Neural cell (in vitro differentiated cells): ENCODE results near the gene RTL1. TPM values are rescaled to one million over a fixed set of nuclear protein-coding genes. Genes with fewer than 3 reads are reported as not detected.

Experiments used
- H2AFZ ChIP-seq: fragments of 200-600, 300-800 bp; sonication (generic), shearing (Covaris generic); 2 replicates; pipeline ENCODE4 v1.6.0; 2014; ENCODE audit warnings: low read depth, mild to moderate bottlenecking, antibody characterized with exemption, low read length, moderate library complexity
- H3F3A ChIP-seq: fragments of 200-600 bp; shearing (Covaris generic); 2 replicates; pipeline ENCODE4 v1.6.1; 2016; ENCODE audit warnings: mild to moderate bottlenecking, moderate library complexity, mixed read lengths, antibody characterized with exemption, low read length; ENCODE audit not compliant: insufficient read depth, poor library complexity, severe bottlenecking
- H3K27ac ChIP-seq: fragments of 200-600, 300-800 bp; sonication (generic), shearing (Covaris generic); 2 replicates; pipeline ENCODE4 v1.5.1; 2014; ENCODE audit warnings: mild to moderate bottlenecking, low read length, moderate library complexity
- H3K27me3 ChIP-seq: fragments of 300-800, 200-600 bp; sonication (generic), shearing (Covaris generic); 2 replicates; pipeline ENCODE4 v1.6.0; 2014; ENCODE audit warnings: mild to moderate bottlenecking, low read depth, low read length, moderate library complexity; ENCODE audit not compliant: insufficient read depth
- H3K36me3 ChIP-seq: fragments of 300-800, 200-600 bp; sonication (generic), shearing (Covaris generic); 2 replicates; pipeline ENCODE4 v1.5.1; 2014; ENCODE audit warnings: mild to moderate bottlenecking, antibody characterized with exemption, low read length, moderate library complexity; ENCODE audit not compliant: insufficient read depth
- H3K4me2 ChIP-seq: fragments of 300-800, 200-600 bp; sonication (generic), shearing (Covaris generic); 2 replicates; pipeline ENCODE4 v1.6.0; 2014; ENCODE audit warnings: mild to moderate bottlenecking, low read length
- H3K4me3 ChIP-seq: fragments of 300-800, 200-600 bp; sonication (generic), shearing (Covaris generic); 2 replicates; pipeline ENCODE4 v1.5.1; 2014; ENCODE audit warnings: mild to moderate bottlenecking, low read length, moderate library complexity
- H3K79me2 ChIP-seq: fragments of 200-600 bp; shearing (Covaris generic); replicated peaks from 2 replicates; pipeline ENCODE4 v1.6.0; 2014; ENCODE audit warnings: mild to moderate bottlenecking, low read length, moderate library complexity; ENCODE audit not compliant: insufficient read depth
- H3K9ac ChIP-seq: fragments of 300-800, 200-600 bp; sonication (generic), shearing (Covaris generic); 2 replicates; pipeline ENCODE4 v1.6.1; 2016; ENCODE audit warnings: mild to moderate bottlenecking, low read length, mixed read lengths
- H3K9me2 ChIP-seq: fragments of 200-600 bp; shearing (Covaris generic); 2 replicates; pipeline ENCODE4 v1.6.1; 2016; ENCODE audit warnings: mild to moderate bottlenecking, low read length, mixed read lengths; ENCODE audit not compliant: insufficient read depth
- H3K9me3 ChIP-seq: fragments of 200-600, 300-800 bp; sonication (generic), shearing (Covaris generic); 2 replicates; pipeline ENCODE4 v1.6.1; 2016; ENCODE audit warnings: mild to moderate bottlenecking, mixed run types, low read length, moderate library complexity, mixed read lengths
- H4K20me1 ChIP-seq: fragments of 200-600 bp; shearing (Covaris generic); 2 replicates; pipeline ENCODE4 v1.6.1; 2016; ENCODE audit warnings: mild to moderate bottlenecking, mixed run types; ENCODE audit not compliant: insufficient read depth
- EP300 ChIP-seq: fragments of 450-650 bp; conservative IDR thresholded peaks from 2 replicates; pipeline ENCODE4 v1.6.1; 2014; ENCODE audit warnings: antibody characterized with exemption, mild to moderate bottlenecking, moderate library complexity; ENCODE audit not compliant: poor library complexity, severe bottlenecking
- EZH2 ChIP-seq: fragments of 200-600, 300-800 bp; shearing (Covaris generic), sonication (generic); IDR thresholded peaks from 2 replicates; pipeline ENCODE4 v1.6.1; 2014; ENCODE audit warnings: antibody characterized with exemption, low read length, borderline replicate concordance, mild to moderate bottlenecking; ENCODE audit not compliant: insufficient read depth, poor library complexity, severe bottlenecking
- MXI1 ChIP-seq: fragments of 450-650 bp; conservative IDR thresholded peaks from 2 replicates; pipeline ENCODE4 v1.6.1; 2014; ENCODE audit warnings: antibody characterized with exemption, mild to moderate bottlenecking; ENCODE audit not compliant: poor library complexity, severe bottlenecking
- POLR2AphosphoS5 ChIP-seq: IDR thresholded peaks from 2 replicates; pipeline ENCODE4 v1.6.1; 2012
- RAD21 ChIP-seq: fragments of 450-650 bp; conservative IDR thresholded peaks from 2 replicates; pipeline ENCODE4 v1.6.1; 2014; ENCODE audit warnings: antibody characterized with exemption, mild to moderate bottlenecking, moderate library complexity
- SMC3 ChIP-seq: fragments of 450-650 bp; conservative IDR thresholded peaks from 2 replicates; pipeline ENCODE4 v1.6.1; 2014; ENCODE audit warnings: antibody characterized with exemption, mild to moderate bottlenecking, moderate library complexity; ENCODE audit not compliant: poor library complexity
- TAF1 ChIP-seq: IDR thresholded peaks from 2 replicates; pipeline ENCODE4 v1.6.1; 2012; ENCODE audit warnings: low read depth
- polyA plus RNA-seq: library from polyadenylated mRNA; depleted of rRNA; stranded (reverse); fragments of >200 nt; gene quantifications from 2 replicates; pipeline ENCODE4 v1.2.3, GENCODE V29; 2014
- TF ChIP-seq, protein P1 (sequence below): IDR thresholded peaks from 2 replicates; pipeline ENCODE4 v1.6.1; 2012; ENCODE audit warnings: borderline replicate concordance
- TF ChIP-seq, protein P2 (sequence below): fragments of 450-650 bp; IDR thresholded peaks from 2 replicates; pipeline ENCODE4 v1.5.1; 2014; ENCODE audit warnings: antibody characterized with exemption, mild to moderate bottlenecking, moderate library complexity; ENCODE audit not compliant: poor library complexity, severe bottlenecking

Gene RTL1
- polyA plus RNA-seq, 1 donor from 2014 or later, result not detected

DNA sequence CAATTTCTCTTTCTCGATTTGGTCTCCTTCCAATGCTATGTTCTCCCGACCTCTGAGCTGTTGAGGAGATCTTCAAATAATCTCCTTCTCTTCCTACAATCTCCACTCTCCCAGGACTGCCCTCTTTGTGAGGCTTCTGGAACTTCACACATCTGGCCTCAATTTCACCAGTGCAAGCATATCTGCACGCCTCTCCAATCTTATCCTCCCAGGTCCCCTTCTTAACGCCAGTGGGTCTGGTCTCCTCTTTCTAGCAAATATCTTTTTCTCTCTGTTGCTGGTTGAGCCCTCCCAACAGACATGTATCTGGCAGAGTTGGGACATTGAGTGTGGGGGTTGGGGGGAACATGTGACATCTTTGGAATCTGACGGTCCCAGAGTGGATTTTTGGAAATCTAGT is 17.9 kb downstream of the RTL1 start:
- Histone ChIP-seq H3K4me3 (no peak overlapping the region), H3K27ac (no peak overlapping the region), H4K20me1 (no peaks in the 10 kb centered on the region), H3K9me3 (peaks cover 3% of the 10 kb centered on the region), H3K9ac (no peak overlapping the region), H3K36me3 (no peaks in the 10 kb centered on the region), H3K4me2 (no peak overlapping the region), H3K79me2 (no peaks in the 10 kb centered on the region), H3F3A (no peaks in the 10 kb centered on the region), H3K27me3 (no peaks in the 10 kb centered on the region), H2AFZ (no peak overlapping the region), H3K9me2 (no peaks in the 10 kb centered on the region)
- TF ChIP-seq, protein P1, sequence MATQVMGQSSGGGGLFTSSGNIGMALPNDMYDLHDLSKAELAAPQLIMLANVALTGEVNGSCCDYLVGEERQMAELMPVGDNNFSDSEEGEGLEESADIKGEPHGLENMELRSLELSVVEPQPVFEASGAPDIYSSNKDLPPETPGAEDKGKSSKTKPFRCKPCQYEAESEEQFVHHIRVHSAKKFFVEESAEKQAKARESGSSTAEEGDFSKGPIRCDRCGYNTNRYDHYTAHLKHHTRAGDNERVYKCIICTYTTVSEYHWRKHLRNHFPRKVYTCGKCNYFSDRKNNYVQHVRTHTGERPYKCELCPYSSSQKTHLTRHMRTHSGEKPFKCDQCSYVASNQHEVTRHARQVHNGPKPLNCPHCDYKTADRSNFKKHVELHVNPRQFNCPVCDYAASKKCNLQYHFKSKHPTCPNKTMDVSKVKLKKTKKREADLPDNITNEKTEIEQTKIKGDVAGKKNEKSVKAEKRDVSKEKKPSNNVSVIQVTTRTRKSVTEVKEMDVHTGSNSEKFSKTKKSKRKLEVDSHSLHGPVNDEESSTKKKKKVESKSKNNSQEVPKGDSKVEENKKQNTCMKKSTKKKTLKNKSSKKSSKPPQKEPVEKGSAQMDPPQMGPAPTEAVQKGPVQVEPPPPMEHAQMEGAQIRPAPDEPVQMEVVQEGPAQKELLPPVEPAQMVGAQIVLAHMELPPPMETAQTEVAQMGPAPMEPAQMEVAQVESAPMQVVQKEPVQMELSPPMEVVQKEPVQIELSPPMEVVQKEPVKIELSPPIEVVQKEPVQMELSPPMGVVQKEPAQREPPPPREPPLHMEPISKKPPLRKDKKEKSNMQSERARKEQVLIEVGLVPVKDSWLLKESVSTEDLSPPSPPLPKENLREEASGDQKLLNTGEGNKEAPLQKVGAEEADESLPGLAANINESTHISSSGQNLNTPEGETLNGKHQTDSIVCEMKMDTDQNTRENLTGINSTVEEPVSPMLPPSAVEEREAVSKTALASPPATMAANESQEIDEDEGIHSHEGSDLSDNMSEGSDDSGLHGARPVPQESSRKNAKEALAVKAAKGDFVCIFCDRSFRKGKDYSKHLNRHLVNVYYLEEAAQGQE, result no peak
- TF ChIP-seq, protein P2, sequence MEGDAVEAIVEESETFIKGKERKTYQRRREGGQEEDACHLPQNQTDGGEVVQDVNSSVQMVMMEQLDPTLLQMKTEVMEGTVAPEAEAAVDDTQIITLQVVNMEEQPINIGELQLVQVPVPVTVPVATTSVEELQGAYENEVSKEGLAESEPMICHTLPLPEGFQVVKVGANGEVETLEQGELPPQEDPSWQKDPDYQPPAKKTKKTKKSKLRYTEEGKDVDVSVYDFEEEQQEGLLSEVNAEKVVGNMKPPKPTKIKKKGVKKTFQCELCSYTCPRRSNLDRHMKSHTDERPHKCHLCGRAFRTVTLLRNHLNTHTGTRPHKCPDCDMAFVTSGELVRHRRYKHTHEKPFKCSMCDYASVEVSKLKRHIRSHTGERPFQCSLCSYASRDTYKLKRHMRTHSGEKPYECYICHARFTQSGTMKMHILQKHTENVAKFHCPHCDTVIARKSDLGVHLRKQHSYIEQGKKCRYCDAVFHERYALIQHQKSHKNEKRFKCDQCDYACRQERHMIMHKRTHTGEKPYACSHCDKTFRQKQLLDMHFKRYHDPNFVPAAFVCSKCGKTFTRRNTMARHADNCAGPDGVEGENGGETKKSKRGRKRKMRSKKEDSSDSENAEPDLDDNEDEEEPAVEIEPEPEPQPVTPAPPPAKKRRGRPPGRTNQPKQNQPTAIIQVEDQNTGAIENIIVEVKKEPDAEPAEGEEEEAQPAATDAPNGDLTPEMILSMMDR, result no peak
- TF ChIP-seq MXI1, result no peak
- no peak for TF ChIP-seq RAD21

DNA sequence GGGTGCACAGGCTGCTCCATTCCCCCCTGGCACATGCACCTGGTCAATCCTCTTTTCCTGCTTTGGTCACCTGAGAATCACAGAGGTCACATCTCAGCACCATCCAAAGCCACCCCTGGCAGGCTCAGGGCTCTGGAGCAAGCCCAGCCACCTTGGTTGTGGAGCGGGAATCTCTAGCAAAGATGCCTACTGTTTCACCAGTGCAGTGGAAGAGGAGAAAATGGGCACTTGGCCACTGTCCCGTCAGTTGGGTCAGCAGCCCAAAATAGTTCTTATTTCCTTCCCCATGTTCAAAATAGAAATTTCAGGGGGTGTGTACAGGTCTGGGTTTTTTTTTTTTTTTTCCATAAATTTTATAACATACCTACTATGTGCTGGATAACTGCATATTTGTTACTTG is 18.3 kb downstream of the RTL1 start:
- Histone ChIP-seq H3K4me2 (no peak overlapping the region), H3K9me3 (peaks cover 3% of the 10 kb centered on the region), H3K9ac (no peak overlapping the region), H4K20me1 (no peaks in the 10 kb centered on the region), H3K79me2 (no peaks in the 10 kb centered on the region), H3K9me2 (no peaks in the 10 kb centered on the region), H3K4me3 (no peak overlapping the region), H3F3A (no peaks in the 10 kb centered on the region), H3K27ac (no peak overlapping the region), H3K27me3 (no peaks in the 10 kb centered on the region), H2AFZ (no peak overlapping the region), H3K36me3 (no peaks in the 10 kb centered on the region)
- TF ChIP-seq, protein P1, result no peak
- TF ChIP-seq TAF1 (no peak), POLR2AphosphoS5 (no peak), EZH2 (no peak), EP300 (no peak), RAD21 (no peak), MXI1 (no peak), SMC3 (no peak)
- TF ChIP-seq, protein P2, result no peak
